ENCODE measurements around the gene DOCK4. TPM values are rescaled to one million over a fixed set of nuclear protein-coding genes. Genes with fewer than 3 reads are reported as not detected.

DOCK4 gene
- polyA plus RNA-seq, 2 of the 4 experiments (the other 2 are of a cell fraction) = 13.7 to 15.7 TPM

DNA sequence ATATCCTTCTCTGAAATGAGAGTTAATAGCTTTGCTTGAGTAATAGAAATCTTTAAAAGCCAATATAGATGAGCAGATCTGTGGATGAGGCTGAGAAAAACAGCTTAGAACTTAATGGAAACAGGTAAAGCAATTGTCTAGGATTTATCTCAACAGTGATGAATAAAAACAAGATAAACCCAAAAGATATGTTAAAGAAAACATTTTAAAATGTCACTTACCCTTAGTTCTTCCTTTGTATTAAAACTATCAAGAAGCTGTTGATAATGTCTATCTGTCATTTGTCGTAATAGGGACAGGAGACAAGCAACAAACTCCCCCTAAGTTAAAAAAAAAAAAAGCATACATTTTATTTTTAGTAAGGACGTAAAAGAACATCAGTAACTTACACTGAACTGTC is 371.8 kb downstream of the DOCK4 start:
- DNase-seq (ENCODE audit: low read depth in 1 of 2, low spot score in 1 of 2) (no peak), ATAC-seq (no peak), FAIRE-seq (no peak)
- Histone ChIP-seq H3K27ac (no peak overlapping the region), H3K4me2 (no peak overlapping the region), H3K9me3 (0 out of 3 replicates have a peak, but pooled peaks cover 5% of the 10 kb centered on the region), H3K4me3 (no peak overlapping the region), H3K4me1 (0 out of 3 replicates have a peak, but pooled peaks cover 5% of the 10 kb centered on the region)
- TF ChIP-seq, protein P1, sequence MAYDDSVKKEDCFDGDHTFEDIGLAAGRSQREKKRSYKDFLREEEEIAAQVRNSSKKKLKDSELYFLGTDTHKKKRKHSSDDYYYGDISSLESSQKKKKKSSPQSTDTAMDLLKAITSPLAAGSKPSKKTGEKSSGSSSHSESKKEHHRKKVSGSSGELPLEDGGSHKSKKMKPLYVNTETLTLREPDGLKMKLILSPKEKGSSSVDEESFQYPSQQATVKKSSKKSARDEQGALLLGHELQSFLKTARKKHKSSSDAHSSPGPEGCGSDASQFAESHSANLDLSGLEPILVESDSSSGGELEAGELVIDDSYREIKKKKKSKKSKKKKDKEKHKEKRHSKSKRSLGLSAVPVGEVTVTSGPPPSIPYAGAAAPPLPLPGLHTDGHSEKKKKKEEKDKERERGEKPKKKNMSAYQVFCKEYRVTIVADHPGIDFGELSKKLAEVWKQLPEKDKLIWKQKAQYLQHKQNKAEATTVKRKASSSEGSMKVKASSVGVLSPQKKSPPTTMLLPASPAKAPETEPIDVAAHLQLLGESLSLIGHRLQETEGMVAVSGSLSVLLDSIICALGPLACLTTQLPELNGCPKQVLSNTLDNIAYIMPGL (CRISPR knock-in tag; IDR thresholded peaks at IDR 0.05; ENCODE audit: borderline replicate concordance) = no peak
- no peak for TF ChIP-seq NPAS2 (CRISPR knock-in tag; IDR thresholded peaks at IDR 0.05; ENCODE audit: borderline replicate concordance)
- TF ChIP-seq FOXS1 (CRISPR knock-in tag; IDR thresholded peaks at IDR 0.05) = no peak
- TF ChIP-seq, protein P2, sequence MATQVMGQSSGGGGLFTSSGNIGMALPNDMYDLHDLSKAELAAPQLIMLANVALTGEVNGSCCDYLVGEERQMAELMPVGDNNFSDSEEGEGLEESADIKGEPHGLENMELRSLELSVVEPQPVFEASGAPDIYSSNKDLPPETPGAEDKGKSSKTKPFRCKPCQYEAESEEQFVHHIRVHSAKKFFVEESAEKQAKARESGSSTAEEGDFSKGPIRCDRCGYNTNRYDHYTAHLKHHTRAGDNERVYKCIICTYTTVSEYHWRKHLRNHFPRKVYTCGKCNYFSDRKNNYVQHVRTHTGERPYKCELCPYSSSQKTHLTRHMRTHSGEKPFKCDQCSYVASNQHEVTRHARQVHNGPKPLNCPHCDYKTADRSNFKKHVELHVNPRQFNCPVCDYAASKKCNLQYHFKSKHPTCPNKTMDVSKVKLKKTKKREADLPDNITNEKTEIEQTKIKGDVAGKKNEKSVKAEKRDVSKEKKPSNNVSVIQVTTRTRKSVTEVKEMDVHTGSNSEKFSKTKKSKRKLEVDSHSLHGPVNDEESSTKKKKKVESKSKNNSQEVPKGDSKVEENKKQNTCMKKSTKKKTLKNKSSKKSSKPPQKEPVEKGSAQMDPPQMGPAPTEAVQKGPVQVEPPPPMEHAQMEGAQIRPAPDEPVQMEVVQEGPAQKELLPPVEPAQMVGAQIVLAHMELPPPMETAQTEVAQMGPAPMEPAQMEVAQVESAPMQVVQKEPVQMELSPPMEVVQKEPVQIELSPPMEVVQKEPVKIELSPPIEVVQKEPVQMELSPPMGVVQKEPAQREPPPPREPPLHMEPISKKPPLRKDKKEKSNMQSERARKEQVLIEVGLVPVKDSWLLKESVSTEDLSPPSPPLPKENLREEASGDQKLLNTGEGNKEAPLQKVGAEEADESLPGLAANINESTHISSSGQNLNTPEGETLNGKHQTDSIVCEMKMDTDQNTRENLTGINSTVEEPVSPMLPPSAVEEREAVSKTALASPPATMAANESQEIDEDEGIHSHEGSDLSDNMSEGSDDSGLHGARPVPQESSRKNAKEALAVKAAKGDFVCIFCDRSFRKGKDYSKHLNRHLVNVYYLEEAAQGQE (IDR thresholded peaks at IDR 0.05) = no peak
- TF ChIP-seq ZC3H11A (IDR thresholded peaks at IDR 0.05) = no peak
- no peak for TF ChIP-seq RAD21 (conservative IDR thresholded peaks at IDR 0.05 in 1 of 2, IDR thresholded peaks at IDR 0.05 in 1 of 2)
- TF ChIP-seq ZSCAN20 (CRISPR knock-in tag; IDR thresholded peaks at IDR 0.05) = no peak
- no peak for TF ChIP-seq SREBF2 (IDR thresholded peaks at IDR 0.05)
- no peak for TF ChIP-seq KDM1A (IDR thresholded peaks at IDR 0.05; ENCODE audit: low read depth)
- no peak for TF ChIP-seq GATA3 (IDR thresholded peaks at IDR 0.05; ENCODE audit: borderline replicate concordance)
- no peak for TF ChIP-seq HEYL (CRISPR knock-in tag; IDR thresholded peaks at IDR 0.05)
- TF ChIP-seq, protein P3, sequence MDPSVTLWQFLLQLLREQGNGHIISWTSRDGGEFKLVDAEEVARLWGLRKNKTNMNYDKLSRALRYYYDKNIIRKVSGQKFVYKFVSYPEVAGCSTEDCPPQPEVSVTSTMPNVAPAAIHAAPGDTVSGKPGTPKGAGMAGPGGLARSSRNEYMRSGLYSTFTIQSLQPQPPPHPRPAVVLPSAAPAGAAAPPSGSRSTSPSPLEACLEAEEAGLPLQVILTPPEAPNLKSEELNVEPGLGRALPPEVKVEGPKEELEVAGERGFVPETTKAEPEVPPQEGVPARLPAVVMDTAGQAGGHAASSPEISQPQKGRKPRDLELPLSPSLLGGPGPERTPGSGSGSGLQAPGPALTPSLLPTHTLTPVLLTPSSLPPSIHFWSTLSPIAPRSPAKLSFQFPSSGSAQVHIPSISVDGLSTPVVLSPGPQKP (IDR thresholded peaks at IDR 0.05; ENCODE audit: low read depth, low read length) = no peak
- TF ChIP-seq CHD2 (IDR thresholded peaks at IDR 0.05; ENCODE audit: low read length, partially characterized antibody) = no peak
- 93% methylated on average over 2 of the region's 2 CpGs for WGBS (ENCODE audit: missing lambda C conversion rate)
- ChIA-PET CTCF (interaction anchor here (1.9 kb wide), 1 partner anchor 71 kb away, joined by 7 read pairs; no protein-coding TSS in a partner anchor), POLR2A (no interaction called here)

DNA sequence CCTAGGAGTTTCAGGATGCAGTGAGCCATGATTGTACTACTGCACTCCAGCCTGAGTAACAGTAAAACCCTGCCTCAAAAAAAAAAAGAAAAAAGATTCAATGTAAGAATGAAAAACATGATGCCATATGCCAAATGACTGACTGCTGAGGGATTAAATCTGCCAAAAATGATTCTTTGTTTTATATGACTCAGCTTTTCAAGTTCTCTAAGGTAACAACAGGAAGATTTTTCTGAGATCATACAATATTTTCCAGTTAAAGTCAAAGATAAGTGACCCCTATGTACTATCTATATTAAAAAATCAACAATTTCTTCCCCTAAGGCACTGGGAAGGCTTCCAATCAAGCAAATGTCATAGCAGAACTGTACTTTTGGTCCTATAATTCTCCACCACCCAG is 372.7 kb downstream of the DOCK4 start:
- CTCF ChIA-PET = interaction anchor here (0.6 to 1.9 kb wide), 2 partner anchors 70 to 583 kb away, joined by 3 to 7 read pairs; no protein-coding TSS in a partner anchor
- H3K27ac ChIP-seq = 0 out of 6 replicates have a peak overlapping the region, but pooled peaks of 1 of the 2 experiments have one; percentile 31
- no peak overlapping the region for H3K4me3 ChIP-seq
- no peak overlapping the region for H3K4me2 ChIP-seq
- H3K4me1 ChIP-seq = 0 out of 3 replicates have a peak, but pooled peaks cover 5% of the 10 kb centered on the region
- 0 out of 3 replicates have a peak, but pooled peaks cover 5% of the 10 kb centered on the region for H3K9me3 ChIP-seq
- ATAC-seq (no peak), DNase-seq (ENCODE audit: low read depth in 1 of 2, low spot score in 1 of 2) (no peak), FAIRE-seq (no peak)
- POLR2A ChIA-PET = no interaction called here
- TF ChIP-seq HOXB13 (CRISPR knock-in tag; IDR thresholded peaks at IDR 0.05; ENCODE audit: low read depth) = no peak
- no peak for TF ChIP-seq CHD4 (IDR thresholded peaks at IDR 0.05; ENCODE audit: borderline replicate concordance)
- TF ChIP-seq NR3C1 (IDR thresholded peaks at IDR 0.05) = no peak
- TF ChIP-seq, protein P1 (CRISPR knock-in tag; IDR thresholded peaks at IDR 0.05; ENCODE audit: borderline replicate concordance) = no peak
- TF ChIP-seq FOSB (CRISPR knock-in tag; IDR thresholded peaks at IDR 0.05) = no peak
- TF ChIP-seq ZFP36 (IDR thresholded peaks at IDR 0.05; ENCODE audit: borderline replicate concordance, partially characterized antibody) = no peak
- no peak for TF ChIP-seq HDAC2 (IDR thresholded peaks at IDR 0.05)
- TF ChIP-seq CBX2 (IDR thresholded peaks at IDR 0.05; ENCODE audit: borderline replicate concordance, low read depth) = no peak
